Left ventricle myocardium superior (tissue), 1 donor: ENCODE data around the gene LSM5. TPM values are rescaled to one million over a fixed set of nuclear protein-coding genes. Genes with fewer than 3 reads are reported as not detected.

Experiments used
- ATAC-seq: fragments of 200-7000 bp; cut with Tn5 transposase; one replicate; pipeline ENCODE4 v1.9.1; 2020; ENCODE audit warnings: mild to moderate bottlenecking, moderate library complexity
- DNase-seq: peaks from one replicate; pipeline ENCODE4 v3.0.0-alpha.2; 2020
- intact Hi-C: fragments of 100-400 bp; cut with micrococcal nuclease; formaldehyde crosslinking; loops from one replicate; pipeline ENCODE4 v1.11.0; 2022
- long read RNA-seq: library from polyadenylated mRNA; unstranded; transcript quantifications from one replicate; pipeline ENCODE4 v2.0.0, GENCODE V29; 2021
- total RNA-seq: library from RNA; stranded (reverse); fragmentation: NEBNext Ultra II Directional; extraction: Animal tissue kit (Norgen Biotek cat#: 25700); gene quantifications from one replicate; pipeline ENCODE4 v1.2.1, GENCODE V29; 2021
- donor health status: DM: no; HTN: yes; CAD: no; lungs with severe emphysema.

Gene LSM5
- 41.8 TPM for total RNA-seq
- long read RNA-seq, transcript LSM5-208 (5 exons, 2,258 nt) = major isoform, 28 of 31 reads
- long read RNA-seq, partial matches to known transcripts = 1 of 31 reads
- long read RNA-seq, other reads (novel, unspliced or antisense) = 1 of 31 reads

DNA sequence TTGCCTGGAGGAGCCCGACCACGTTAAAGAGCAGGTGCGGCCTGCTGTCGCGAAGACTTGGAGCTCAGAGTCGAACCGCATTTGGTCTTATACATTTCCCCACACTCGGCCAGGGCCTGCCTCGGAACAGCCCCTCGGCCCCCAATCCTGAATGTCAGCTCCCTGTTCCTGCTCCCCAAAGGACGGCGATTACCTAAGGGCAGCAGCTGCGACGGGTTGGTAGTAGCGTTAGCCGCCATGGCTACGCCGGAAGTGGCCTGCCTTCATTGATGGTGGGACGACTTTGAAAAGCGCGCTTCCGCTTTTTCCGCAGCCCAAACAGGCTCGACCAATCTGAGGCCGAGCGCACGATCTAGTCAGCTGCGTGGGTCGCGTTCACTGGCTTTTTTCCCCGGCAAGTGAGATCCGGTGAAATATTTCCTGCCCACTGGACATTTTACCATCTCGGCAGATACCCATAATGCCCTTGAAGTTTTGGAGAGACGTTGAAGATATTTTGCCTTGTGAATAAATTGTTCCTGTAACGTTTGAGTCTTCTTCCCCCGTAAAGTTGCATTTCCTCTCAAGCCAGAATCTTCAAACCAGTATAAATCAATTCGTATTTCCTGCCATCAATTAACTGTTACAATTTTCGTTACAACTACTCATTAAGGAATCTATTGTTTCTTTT, at the start of gene LSM5:
TSS of gene LSM5 (minus strand) at position 254 of the 670 bp plus-strand sequence. CDS start at position 239, 15 bp downstream.
- ATAC-seq = peak; percentile 89
- intact Hi-C loops = no loop called here
- DNase-seq = peak; percentile 94

DNA sequence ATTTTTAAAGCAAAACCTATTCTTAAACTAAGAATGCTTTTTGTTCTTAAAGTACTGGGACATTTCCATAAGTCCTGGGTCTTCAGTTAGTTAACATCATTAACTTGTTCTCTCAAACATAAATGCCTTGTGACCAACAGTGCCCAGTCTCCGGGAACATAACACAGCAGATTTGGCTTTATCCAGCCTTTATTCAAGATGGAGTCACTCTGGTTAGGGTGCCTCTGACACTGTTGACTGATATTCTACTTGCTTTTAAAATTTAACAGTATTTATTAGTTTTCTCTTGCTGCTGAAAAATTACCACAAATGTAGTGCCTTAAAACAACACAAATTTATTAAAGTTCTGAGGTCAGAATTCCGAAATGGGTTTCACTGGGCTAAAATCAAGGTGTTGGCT, 49.2 kb upstream of the LSM5 start:
- no peak for DNase-seq
- intact Hi-C loops = no loop called here
- no peak for ATAC-seq

DNA sequence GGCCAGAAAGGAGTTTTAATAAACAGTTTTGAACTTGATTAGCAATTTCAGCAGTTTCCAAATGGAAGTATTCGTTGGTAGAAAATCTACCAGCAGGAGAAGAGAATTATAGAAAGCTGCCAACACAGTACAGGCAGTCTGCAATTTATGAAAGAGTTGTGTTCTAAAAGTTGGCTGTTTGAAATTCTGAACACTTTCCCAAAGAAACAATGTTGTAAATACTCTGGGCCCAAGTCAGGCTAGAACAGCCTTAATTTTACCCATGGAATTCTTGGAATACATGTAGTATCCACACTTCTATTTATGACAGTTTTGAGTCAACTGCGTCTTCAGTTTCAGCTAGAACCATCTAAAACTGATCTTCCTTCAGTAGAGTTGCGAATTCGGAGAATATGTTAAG, 47.6 kb upstream of the LSM5 start:
- intact Hi-C loops = no loop called here
- DNase-seq (no peak), ATAC-seq (no peak)

DNA sequence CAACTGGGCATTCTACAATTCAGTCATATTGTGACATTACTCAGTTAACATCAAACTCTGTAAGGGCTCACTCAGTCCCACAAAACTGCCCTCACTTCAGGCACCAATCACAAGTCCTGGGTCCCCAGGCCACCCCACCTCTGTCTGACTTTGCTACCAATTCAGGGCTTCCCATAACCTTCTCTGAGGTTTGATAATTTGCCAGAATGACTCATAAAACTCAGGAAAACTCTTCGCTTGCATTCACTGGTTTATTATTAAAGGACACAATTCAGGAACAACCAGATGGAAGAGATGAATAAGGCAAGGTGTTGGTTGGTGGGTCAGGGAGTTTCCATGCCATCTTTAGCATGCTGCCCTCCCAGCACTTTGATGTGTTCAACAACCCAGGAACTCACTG, 46.4 kb upstream of the LSM5 start:
- no peak for ATAC-seq
- DNase-seq = no peak
- intact Hi-C loops = no loop called here

DNA sequence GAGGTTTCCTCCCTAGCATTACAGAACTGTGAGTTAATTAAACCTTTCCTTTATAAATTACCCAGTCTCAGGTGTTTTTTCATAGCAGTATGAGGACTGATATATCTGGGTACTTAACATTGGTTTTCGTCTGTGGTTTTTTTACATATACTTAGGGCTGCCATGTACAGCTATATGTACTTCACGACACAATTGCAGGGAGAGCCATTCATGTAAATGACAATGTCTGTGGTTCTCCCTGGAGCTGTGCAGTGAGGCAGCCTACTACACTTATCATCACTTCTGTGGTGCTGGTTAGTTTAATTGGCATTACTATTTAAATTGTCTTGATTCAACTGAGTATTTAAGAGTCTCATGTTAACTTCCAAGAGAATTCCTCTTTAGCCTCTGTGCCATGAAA, 45.8 kb upstream of the LSM5 start:
- intact Hi-C loops = no loop called here
- no peak for DNase-seq
- no peak for ATAC-seq

DNA sequence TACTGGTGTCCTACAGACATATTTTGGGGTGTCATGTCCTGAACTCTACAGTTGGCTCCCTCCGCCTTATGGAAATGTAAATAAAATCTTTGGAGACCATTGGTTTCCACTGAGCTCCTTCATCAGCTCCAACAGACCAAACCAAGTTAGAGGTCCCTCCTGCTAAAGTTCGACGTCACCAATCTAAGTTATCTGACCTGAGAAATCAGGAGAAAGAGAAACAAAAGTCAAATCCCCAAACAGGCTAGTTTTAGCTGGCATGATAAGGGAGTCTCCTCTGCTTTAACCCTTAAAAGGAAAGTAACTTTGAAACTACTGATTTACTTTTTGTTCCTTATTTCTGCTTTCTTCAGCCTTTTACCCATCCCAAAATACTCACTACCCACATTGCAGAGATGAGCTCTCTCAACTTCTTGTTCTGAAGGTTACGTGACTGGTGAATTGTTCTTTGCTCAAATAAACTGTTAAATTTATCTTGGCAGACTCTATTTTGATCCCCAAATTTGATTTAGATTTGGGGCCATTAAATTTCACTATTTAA, 45.1 kb upstream of the LSM5 start:
- DNase-seq (no peak), ATAC-seq (no peak)
- intact Hi-C loops = no loop called here

DNA sequence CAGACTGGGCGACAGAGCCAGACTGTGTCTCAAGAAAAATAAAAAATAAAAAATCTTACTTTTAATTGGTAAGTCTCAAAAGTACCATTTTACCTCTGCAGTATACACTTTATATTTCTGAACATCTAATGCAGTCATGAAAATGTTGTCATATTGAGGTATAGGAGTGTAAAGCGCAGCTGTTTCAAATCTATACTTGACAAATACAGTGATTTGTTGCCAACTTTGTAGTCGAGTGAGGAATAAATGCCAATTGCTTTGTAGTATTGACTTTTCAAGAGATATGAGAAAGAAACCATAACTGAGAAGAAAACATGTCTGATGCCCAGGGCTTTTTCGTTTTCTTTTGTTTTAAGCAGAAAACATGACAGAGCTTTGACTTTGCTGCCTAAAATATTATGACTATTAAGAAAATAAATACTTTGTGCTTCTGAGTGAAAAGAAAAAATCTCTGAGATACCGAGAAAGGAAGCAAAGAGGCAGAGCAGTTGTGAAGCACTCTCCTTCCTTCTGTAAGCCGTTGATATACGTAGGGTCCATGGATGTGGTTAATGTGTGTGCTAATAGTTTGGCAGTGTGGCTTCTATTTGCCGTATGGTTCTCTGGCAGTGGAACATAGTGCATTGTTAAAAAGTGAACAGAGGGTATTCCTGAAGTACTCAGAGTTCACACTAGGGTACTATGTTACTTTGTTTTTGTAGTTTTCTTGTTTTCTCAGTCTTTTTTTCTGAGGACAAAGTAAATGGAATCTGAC, 43.3 kb upstream of the LSM5 start:
- ATAC-seq (peak; percentile 30), DNase-seq (no peak)
- intact Hi-C loops = no loop called here

DNA sequence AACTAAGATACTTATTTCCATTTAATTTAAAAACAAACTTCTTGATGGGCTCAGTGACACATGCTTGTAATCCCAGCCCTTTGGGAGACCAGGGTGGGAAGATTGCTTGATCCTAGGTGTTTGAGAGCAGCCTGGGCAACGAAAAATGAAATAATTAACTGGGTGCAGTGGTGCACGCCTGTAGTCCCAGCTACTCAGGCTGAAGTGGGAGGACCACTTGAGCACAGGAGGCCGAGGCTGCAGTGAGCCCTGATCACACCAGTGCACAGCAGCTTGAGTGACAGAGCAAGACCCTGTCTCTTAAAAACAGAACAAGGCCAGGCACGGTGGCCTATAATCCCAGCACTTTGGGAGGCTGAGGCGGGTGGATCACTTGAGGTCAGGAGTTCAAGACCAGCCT, 42.5 kb upstream of the LSM5 start:
- no peak for ATAC-seq
- intact Hi-C loops = no loop called here

DNA sequence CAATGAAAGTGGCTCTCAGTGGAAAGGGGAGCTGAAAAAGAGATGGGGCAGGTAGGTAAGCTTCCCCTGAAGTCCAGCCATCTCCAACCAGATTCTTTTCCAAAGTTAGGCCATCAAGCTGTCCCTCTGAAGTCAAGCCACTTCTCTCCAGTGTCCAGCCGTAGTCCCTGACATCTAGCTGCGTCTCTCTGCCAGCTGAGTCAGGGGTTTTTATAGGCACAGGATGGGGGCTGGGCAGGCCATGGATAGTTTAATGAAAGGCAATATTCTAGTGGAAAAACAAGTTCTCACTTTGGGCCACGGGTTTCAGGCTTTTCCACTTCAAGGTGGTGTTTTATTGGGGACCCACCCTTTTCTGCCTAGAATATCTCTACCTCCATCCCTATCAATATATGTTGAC, 41.9 kb upstream of the LSM5 start:
- intact Hi-C loops = no loop called here
- DNase-seq (no peak), ATAC-seq (no peak)

More for the DNA sequence above, 42.5 kb upstream of the LSM5 start:
- no peak for DNase-seq

DNA sequence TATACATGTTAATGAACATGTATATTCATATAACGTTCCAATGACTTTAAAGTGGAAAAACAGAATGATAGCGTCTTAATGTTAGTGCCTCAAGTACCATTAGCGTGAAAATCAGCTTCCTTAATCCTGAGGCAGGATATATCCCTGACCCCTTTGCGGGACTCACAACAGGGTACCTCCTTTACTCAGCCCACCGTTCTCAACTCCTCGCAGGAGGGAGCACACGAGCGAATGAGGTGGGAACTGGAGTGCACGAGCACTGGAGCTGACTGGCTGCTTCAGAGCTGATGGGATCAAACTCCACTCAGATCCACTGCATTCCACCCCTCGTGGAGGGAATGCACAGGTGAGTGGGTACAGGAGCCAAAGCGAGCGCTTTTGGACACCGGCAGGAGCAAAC, 41.2 kb upstream of the LSM5 start:
- ATAC-seq = no peak
- DNase-seq = no peak
- intact Hi-C loops = no loop called here

DNA sequence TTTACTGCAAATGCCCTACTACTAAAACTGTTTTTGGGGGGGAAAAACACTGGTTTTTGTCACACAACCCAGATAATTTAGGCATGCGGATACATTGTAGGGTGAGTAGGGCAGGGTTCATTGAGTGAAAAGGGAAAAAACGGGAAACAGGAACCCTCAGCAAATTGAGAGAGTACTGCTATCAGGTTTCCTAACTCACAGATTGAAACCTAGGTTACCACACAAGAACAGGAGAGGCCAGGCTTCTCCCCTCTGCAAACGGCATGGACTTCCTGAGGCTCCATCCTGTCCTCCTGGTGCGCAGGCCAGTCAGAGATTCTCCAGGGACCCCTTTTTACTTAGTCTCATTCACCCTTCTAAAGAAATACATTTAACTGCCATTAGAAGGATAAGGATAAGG, 35.7 kb upstream of the LSM5 start:
- intact Hi-C loops = no loop called here
- no peak for DNase-seq
- no peak for ATAC-seq

DNA sequence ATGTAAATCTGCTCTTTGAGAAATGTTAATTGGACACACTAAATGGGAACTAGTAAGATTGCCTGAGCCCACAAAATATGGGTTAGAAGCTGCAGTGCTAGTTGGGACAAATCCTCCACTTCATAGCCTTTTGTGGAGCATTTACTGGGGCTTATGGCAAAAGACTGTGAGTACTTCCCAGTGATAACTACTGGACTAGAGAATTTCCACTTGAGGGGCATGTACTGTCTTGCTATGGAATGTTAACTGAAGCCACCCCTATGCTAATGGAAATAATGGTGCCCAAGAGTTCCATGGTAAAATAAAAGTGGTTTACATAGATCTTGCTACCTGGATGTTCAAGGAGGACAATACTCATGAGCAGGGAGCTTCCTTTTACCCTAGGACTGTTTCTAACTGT, 34.5 kb upstream of the LSM5 start:
- no peak for DNase-seq
- intact Hi-C loops = no loop called here
- ATAC-seq = no peak

DNA sequence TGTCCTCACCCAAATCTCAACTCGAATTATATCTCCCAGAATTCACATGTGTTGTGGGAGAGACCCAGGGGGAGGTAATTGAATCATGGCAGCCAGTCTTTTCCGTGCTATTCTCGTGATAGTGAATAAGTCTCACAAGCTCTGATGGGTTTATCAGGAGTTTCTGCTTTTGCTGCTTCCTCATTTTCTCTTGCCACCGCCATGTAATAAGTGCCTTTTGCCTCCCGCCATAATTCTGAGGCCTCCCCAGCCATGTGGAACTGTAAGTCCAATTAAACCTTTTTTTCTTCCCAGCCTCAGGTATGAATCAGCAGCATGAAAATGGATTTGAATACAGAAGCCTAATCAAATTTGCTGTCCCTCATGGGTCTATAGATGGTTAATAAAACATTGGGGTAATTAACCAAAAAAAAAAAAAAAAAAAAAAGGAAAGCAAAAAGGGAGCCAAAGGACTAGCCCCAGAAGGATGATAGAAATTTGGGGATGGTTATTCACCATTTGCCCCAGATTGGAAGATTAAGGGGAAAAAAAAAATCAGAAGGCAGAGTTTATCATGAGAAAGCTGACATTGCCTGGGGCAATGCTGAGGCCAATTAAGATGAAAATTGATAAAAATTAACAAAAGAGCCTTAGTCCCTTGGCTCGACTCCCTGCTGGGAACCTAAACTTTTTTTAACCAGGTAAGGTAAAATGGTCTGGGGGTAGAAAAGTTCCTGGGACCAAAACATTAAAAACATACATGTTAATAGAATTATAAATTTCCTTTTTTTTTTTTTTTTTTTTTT, 32.8 kb upstream of the LSM5 start:
- DNase-seq (no peak), ATAC-seq (no peak)
- intact Hi-C loops = no loop called here

DNA sequence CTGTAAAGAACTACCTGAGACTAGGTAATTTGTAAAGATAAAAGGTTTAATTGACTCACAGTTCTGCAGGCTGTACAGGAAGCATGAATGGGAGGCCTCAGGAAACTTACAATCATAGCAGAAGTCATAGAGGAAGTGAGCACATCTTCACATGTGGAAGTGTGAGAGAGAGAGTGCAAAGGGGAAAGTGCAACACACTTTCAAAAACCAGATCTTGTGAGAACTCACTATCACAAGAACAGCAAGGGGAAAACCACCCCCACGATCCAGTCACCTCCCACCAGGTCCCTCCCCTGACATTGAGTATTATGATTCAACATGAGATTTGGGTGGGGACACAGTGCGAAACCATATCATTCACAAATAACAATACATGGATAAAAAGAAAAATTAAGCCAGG, 29.6 kb upstream of the LSM5 start:
- DNase-seq (no peak), ATAC-seq (no peak)
- intact Hi-C loops = no loop called here

DNA sequence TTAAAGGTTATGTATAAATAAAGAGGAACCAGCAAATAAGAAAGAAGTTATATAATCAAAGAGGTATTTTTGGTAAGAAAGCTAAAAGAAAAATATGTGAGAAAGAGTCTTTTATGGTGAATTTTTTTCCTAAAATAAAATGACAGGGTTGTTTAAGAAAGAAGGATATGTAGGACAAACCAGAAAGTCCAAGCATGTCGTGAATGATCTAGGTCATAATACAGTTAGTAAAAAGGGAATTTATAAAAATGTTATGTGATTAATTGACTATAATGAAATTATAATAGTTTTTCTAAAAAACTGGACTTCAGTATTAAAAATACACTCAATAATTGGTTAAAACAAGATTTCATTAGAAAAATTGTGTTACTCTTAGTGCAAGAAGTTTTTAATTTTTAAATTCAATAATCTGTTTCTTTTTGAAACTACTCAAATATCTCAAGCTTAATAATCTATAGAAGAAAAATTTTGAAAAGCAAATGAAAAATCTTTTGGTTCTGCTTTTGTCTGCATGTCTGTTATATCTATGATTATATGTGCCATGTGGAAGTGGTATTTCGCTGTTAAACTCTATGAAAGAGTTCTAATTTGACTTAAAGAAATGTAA, 28.5 kb upstream of the LSM5 start:
- ATAC-seq (no peak), DNase-seq (no peak)
- intact Hi-C loops = no loop called here

DNA sequence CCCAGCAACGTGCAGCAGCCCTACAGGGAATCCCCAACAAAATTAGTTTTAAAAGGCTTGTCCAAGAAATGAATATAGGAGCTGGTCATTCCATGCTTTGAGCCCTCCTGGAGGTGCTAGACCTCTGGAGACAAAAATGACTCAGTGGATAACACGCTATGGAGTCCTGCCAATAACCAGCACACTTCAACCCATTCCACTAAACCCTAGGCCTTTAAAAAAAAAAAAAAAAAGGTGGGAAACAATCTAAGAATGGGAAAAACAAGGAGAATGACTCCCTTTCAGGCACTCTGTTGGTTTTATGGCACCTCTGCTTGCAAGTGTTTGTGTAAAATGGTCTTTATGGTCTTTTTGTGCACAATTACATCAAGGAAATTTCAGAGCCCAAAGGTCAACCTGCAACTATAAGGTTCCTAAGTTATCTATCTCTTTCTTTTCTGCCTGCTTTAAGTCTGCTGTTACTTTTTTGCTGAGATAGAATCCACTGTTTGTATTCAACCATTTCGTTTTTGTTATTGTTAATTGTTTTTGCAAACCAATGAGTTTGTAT, 26.4 kb upstream of the LSM5 start:
- intact Hi-C loops = no loop called here
- ATAC-seq (peak; percentile 48), DNase-seq (no peak)

DNA sequence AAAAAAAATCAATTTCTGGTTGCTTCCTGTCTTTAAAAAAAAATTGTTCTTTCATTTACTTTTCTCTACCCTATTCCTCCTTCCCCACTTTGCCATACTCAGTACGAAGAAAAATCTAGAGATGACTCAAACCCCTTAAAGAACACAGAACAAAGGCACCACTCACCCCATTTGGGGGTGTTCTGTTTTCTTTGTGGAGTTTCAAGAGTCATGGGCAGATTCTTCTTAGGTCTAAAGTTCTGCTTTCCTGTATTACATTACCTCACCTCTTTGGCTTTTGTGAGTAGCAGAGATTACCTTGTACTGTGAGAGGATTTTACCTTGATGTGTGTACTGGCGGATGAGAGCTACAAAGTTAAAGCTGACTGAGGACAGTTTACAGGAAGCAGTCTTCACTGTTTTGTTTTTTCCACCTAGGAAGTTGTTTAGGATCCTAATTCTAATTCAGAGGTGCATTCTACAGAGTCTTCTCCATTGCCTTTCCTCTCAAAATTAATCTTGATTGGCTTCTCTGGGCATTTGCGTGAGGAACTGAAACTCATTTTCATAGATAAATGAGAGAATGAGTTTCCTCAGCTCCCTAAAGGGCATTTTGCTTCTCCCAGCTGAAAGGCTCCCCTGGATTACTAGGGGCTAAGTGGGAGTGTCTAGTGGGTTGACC, 25.8 kb upstream of the LSM5 start:
- ATAC-seq = no peak
- no peak for DNase-seq
- intact Hi-C loops = no loop called here

DNA sequence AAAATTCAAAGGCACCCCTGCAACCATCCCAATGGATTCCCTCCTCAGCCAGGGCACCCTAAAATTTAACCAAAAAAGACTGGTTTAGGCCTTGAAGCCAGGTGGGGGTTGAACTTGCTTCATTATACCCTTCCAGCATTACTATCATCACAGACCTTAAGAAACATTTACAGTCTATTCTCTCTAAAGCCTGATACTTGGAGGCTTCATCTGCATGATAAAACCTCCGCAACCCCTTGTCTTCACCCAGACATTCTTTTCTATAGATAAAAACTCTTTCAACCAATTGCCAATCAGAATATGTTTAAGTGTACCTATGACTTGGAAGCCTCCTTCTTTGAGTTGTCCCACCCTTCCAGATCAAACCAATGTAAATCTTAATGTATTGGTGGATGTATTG, 23.0 kb upstream of the LSM5 start:
- intact Hi-C loops = no loop called here
- no peak for ATAC-seq
- no peak for DNase-seq

DNA sequence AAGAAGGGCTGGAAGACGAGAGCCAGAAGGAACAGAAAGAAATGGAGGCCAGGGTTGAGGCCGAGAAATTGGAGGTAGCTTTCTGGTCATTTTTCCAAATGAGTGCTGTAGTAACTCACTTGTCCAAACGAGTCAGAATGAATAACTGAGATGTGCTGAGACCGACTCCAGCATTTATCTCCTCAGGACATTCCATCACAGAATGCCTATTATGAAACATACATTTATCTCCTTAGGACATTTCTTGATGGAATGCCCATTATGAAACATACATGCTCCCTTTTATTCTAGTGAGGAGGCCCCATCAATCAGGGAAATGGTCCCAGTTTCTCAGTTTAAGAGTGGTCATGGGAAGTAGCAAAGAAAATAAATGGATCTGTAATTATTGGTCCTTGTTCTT, 21.6 kb upstream of the LSM5 start:
- ATAC-seq (no peak), DNase-seq (no peak)
- intact Hi-C loops = no loop called here
